Parietal lobe (tissue), 1 donor: Measurements from ENCODE around the gene CKAP2. TPM values are rescaled to one million over a fixed set of nuclear protein-coding genes. Genes with fewer than 3 reads are reported as not detected.

Source experiments
- total RNA-seq: library from RNA; depleted of rRNA; stranded (reverse); fragments of >200 nt; gene quantifications from one replicate; pipeline ENCODE4 v1.2.3, GENCODE V29; 2014

CKAP2 gene, protein sequence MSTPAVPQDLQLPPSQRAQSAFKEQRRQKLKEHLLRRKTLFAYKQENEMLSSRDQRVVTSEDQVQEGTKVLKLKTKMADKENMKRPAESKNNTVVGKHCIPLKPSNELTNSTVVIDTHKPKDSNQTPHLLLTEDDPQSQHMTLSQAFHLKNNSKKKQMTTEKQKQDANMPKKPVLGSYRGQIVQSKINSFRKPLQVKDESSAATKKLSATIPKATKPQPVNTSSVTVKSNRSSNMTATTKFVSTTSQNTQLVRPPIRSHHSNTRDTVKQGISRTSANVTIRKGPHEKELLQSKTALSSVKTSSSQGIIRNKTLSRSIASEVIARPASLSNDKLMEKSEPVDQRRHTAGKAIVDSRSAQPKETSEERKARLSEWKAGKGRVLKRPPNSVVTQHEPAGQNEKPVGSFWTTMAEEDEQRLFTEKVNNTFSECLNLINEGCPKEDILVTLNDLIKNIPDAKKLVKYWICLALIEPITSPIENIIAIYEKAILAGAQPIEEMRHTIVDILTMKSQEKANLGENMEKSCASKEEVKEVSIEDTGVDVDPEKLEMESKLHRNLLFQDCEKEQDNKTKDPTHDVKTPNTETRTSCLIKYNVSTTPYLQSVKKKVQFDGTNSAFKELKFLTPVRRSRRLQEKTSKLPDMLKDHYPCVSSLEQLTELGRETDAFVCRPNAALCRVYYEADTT
- 26.9 TPM for total RNA-seq

DNA sequence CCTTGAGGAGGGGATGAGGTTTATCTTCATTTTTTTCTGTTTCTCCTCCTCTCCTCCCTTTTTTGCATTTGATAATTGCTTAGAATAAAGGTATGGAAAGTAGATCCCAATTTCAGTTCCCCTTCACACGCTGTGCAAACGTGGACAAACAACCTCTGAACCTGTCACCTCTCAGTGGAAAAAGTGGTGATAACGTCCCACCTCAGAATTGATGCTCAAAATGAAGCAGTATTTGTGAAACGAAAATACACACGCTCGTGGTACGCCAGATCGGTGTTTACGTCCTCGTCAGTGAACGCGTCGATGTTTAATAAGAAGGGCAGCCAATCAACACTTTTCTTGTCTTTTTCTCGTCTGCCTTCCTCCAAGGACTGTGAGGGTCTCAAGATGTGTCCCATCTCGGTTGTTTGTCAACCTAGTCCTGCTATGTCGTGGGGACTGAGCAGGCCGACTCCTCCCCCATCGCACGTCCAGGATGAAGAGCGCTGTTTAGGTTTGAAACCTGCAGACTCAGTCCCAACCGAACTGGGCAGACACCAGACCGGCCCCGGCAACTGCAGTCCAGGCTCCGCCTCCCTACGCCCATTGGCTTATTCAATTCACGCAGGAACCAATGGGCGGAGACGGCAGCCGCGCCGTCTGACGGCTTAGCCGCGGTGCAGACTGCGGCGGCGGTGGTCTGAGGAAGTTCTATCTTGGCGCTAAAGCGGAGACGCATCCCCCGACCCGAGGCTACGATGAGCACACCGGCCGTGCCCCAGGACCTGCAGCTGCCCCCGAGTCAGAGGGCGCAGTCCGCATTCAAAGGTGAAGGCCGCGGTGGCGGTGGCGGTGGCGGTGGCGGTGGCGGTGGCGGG lies at the start of gene CKAP2:
Gene CKAP2 (plus strand): TSS at position 659 of the 857 bp plus-strand sequence. CDS start 79 bp downstream, at position 738.

DNA sequence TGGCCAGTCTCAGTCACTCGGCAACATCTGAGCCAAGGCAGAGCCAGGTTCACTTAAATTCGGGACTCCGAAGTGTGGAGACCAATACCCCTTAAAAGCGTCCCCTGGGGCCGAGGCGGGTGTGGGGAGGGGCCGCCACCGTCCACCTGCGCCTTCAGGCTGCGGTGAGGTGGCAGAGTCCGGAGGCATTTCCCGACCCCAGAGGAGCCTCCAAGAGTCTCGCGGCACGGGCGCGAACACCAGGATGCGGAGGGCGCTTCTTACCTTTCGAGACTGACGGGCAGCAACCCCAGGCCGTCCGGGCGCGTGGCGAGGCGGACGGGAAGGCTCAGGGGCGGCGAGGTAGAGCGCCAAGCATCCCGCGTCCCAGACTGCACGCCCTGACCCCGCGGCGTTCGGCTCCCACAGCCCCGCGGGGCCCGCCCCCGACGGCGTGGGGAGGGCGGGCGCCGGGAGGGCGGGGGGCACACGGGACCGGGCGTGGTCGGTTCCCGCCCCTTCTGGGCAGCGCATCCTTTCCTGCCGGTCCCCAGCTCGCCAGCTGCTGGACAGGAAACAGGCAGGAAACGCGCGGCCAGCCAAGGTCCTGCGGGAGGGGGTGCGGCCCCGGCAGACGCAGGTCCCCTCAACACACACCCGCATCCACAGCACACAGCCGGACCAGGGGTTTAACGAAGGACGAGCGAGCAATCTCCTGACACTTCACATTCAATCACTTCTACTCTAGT lies 49.3 kb upstream of the CKAP2 start, which contains the start of gene THSD1:
Gene THSD1 (minus strand): TSS at position 406 of the 728 bp plus-strand sequence. CDS start 3,572 bp downstream, outside the sequence.

DNA sequence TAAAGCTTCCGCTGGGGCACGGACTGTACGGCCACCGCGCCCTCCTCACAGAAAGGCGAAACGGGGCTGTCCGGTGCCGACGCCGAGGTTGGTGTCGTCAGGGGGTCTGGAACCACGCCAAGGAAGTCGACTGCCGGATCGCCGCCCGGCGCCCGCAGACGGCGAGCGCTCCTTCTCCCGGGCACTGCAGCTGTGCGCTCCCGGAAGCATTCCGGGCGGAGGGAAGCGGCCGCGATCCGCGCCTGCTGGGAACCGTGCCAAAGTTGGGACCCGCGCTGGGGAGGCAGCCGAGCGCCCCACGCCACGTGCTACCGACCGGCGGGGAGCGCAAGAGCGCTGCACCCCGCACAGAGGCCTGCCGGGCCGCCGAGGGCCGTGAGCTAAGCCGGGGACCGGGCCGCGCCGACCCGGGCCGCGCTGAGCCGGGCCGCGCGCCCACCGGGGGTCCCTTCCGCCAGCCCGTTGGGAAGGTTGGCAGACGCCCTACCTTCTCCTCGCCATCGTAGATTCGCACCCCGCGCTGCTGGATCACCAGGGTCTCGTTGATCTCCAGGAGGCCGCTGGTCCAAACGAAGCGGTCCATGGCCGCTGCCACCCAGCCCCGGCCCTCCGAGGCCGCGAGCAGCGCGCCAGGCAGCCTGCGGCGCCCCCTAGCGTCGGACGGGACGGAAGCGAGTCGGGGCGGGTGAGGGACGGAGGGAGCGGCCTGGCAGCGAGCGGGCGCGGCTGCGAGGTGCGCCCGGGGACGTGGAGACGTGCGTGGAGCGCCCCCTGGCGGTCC lies 5.1 kb upstream of the CKAP2 start, which contains the start of gene VPS36:
Gene VPS36 (minus strand): TSS at position 623 of the 781 bp plus-strand sequence. CDS start 40 bp downstream, at position 583.

Other genes with a start within 250 kb of the CKAP2 start
- 11.9 TPM for gene THSD1, start 49.3 kb upstream of the CKAP2 start, total RNA-seq
- gene VPS36, start 4.8 kb upstream of the CKAP2 start, total RNA-seq = 110 TPM
- 8.8 TPM for gene HNRNPA1L2, start 187.0 kb downstream of the CKAP2 start, total RNA-seq
- 98.0 TPM for gene SUGT1, start 197.4 kb downstream of the CKAP2 start, total RNA-seq